GM12865 (cell line): ENCODE data around the gene KIAA0586.
A peak's percentile ranks its signal among the peaks of the same experiment; 100 is the strongest.

Experiments used
- DNase-seq: peaks from one replicate; pipeline ENCODE4 v3.0.0; 2010; ENCODE audit warnings: low read depth
- H3K4me3 ChIP-seq: 2 replicates; pipeline ENCODE4 v1.5.1; 2011; ENCODE audit warnings: mild to moderate bottlenecking, low read depth, low read length, control low read depth
- TF ChIP-seq, protein P1 (sequence below): IDR thresholded peaks from 2 replicates; pipeline ENCODE4 v1.5.1; 2011; ENCODE audit warnings: low read length, control low read depth, low read depth, inconsistent platforms; ENCODE audit not compliant: insufficient read depth; ENCODE audit errors: missing control alignments

The KIAA0586 gene

DNA sequence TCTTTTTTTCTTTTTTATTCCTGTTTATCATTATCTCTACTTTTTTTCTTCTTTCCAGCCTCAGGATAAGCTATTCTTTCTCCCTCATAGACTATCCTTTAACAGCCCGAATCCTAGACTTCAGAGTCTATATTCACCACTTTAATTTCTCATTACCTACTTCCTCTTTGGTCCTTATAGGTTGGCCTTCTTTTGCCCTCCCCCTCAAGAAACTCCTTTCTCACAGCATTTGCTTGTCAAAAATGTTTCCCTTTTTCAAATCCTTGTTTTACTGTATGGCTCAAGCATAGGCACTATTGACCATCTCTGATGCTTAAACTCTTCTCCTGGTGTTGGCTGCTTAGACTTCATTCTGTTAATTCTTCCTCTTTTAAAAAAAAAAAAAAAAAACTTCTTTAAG, 52.5 kb downstream of the KIAA0586 start:
- H3K4me3 ChIP-seq, result no peak overlapping the region
- TF ChIP-seq, protein P1, sequence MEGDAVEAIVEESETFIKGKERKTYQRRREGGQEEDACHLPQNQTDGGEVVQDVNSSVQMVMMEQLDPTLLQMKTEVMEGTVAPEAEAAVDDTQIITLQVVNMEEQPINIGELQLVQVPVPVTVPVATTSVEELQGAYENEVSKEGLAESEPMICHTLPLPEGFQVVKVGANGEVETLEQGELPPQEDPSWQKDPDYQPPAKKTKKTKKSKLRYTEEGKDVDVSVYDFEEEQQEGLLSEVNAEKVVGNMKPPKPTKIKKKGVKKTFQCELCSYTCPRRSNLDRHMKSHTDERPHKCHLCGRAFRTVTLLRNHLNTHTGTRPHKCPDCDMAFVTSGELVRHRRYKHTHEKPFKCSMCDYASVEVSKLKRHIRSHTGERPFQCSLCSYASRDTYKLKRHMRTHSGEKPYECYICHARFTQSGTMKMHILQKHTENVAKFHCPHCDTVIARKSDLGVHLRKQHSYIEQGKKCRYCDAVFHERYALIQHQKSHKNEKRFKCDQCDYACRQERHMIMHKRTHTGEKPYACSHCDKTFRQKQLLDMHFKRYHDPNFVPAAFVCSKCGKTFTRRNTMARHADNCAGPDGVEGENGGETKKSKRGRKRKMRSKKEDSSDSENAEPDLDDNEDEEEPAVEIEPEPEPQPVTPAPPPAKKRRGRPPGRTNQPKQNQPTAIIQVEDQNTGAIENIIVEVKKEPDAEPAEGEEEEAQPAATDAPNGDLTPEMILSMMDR, result no peak
- peak; percentile 9 for DNase-seq

DNA sequence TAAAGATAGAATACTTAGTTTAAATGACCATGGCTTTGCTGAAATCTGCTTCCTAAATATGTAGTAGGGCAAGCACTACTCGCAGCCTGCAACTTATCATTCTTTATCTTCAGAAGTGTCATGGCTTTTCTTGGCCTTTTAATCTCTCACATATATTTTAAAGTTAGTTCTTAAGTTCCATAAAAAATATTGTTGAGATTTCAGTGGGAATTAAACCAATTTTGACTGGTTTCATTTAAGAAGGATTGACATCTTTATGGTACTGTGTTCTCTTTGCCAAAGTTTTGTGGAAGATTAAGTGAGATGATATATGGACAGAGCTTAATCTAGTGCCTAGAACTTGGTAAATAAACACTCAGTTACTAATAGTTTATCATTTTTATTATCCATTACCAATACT, 56.7 kb downstream of the KIAA0586 start:
- TF ChIP-seq, protein P1, result no peak
- H3K4me3 ChIP-seq, result no peak overlapping the region
- no peak for DNase-seq

DNA sequence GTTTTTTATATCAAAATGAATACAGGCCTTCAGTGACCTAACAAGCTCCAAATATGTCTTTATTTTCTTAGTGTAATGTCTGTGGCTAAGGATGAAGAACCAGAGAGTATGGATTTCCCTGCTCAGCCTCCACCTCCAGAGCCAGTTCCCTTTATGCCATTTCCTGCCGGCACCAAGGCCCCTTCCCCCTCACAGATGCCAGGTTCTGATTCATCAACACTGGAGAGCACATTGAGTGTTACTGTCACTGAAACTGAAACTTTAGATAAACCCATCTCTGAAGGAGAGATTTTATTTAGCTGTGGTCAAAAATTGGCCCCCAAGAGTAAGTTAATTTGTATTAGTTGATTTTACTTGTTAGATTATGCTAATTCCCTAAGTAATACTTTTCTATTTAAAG, 61.0 kb downstream of the KIAA0586 start:
- DNase-seq, result peak; percentile 31
- TF ChIP-seq, protein P1, result no peak
- no peak overlapping the region for H3K4me3 ChIP-seq

DNA sequence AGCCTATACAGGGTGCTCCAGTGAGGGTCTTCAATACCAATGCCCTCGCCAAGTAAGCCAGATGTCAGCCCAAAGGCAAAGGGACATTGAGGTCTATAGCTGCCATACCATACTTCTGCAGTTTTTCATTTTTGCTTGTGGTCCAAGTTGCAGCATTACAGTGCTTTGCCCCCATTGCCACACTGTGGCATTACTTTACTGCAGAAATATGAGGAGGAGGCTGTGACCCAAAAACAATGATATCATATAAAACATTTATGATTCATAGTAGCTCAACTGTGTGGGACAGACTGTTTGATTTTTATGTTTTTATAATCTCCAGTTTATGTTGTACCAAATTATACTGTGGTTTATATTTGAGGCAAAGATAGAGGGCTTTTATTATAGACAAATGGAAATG, 64.1 kb downstream of the KIAA0586 start:
- TF ChIP-seq, protein P1, result no peak
- no peak for DNase-seq
- H3K4me3 ChIP-seq, result no peak overlapping the region

DNA sequence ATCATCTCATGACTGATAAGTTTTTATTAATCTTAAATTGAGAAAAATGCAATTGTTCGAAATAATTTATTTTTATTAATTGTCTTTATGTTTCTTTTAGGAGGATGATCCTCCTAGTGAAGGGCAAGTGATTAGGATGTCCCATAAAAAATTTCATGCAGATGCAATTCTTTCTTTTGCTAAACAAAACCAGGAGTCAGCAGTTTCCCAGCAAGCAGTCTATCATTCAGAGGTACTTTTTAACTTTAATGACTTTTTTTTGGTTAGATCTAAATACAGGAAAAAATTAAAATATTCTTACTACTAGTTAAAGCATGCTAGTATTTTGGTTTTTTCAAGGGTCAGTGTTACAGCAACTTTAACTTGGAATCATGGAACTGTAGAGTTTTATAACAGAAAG, 64.5 kb downstream of the KIAA0586 start:
- DNase-seq, result no peak
- TF ChIP-seq, protein P1, result no peak
- no peak overlapping the region for H3K4me3 ChIP-seq

DNA sequence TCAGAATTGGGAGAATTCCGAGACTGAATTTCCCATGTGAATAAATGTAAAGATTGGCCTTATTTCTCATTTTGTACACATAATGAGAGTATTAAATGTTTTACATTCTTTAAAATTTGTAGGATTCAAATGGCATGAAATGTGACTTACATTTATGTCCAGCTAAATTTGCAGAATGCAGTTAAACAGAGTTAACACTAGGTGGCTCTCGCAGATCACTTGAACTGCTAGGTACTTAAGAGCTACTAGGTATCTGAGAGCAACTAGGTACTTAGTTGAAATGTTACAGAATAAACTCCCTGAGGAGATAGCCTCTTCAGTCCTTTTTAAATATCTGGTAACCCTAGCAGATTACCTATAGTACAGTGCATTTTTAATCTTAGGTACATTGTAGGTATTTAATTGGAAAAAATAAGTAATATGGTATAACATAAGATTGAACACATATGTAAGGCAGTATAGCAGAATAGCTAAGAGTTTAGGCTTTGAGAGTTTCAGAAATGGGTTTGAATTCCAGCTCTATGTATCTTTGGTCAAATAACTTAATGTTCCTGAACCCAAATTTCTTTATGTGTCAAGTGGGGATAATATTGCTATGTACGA, 73.8 kb downstream of the KIAA0586 start:
- TF ChIP-seq, protein P1, result peak; percentile 78
- DNase-seq, result peak; percentile 82
- H3K4me3 ChIP-seq, result no peak overlapping the region

DNA sequence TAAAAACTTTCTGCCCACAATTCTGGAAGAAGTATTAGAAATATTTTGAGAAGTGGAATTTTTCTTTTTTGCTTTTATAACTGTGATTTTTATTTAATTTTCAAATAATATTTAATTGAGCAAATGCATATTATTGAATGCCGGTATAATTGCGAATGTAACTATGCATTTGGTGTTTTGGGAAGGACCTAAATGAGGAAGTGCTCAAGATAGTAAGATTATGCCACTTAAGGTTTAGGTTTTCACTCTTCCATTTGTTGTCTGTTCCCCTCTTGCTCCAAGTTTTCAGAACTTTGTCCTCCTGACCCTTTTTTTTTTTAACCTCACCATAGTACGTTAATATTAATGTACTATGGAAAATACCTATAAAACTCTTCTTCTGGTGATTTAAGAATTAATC, 85.8 kb downstream of the KIAA0586 start:
- TF ChIP-seq, protein P1, result no peak
- no peak overlapping the region for H3K4me3 ChIP-seq

More for the DNA sequence above, 85.8 kb downstream of the KIAA0586 start:
- no peak for DNase-seq
